NCI-H226 (cell line): Measurements from ENCODE around the gene TRAPPC14.
A peak's percentile ranks its signal among the peaks of the same experiment; 100 is the strongest.

Experiments used
- DNase-seq: peaks from one replicate; pipeline ENCODE4 v3.0.0-alpha.2; 2015

Gene TRAPPC14

GRCh38 chr7:100122067-100122466 lies 36.5 kb downstream of the TRAPPC14 start:
- DNase-seq = no peak

- DNase-seq = no peak
Measured at GRCh38 chr7:100120733-100121036, 37.8 kb downstream of the TRAPPC14 start.

DNA sequence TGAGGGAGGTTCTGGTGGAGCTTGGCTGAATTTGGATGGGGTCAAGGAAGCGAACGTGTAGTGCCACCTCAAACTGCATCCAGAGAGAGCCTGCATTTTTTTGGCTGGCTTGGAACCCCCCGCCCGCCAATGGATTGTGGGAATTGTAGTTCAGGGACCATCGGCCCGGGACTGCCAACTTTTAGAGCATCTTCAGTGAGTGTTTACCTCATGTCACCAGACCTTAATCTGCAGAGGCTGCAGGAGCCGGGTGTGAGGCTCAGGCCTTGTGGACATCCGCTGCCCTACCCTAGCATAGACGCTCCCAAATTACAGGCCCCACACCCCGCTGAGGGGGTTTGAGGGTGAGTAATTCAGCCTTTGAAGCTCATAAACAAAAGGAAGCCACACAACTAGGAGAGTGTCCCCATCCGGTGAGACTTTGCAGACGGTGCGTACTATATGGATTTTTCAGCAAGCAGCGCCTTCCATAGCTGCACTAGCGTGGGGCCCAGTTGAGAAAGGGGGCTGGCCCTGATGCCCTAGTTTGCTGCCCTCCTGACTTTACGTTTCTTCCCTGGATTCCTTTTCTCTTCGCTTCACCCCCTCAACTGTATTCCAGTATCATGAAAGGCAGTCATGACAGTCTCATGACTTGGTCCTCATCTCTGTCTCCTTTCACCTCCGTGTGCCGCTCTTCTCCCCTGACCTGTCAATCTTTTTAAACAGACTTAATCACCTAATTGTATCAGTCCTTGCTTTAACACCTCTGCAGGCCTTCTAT lies 38.4 kb downstream of the TRAPPC14 start:
- no peak for DNase-seq

DNA sequence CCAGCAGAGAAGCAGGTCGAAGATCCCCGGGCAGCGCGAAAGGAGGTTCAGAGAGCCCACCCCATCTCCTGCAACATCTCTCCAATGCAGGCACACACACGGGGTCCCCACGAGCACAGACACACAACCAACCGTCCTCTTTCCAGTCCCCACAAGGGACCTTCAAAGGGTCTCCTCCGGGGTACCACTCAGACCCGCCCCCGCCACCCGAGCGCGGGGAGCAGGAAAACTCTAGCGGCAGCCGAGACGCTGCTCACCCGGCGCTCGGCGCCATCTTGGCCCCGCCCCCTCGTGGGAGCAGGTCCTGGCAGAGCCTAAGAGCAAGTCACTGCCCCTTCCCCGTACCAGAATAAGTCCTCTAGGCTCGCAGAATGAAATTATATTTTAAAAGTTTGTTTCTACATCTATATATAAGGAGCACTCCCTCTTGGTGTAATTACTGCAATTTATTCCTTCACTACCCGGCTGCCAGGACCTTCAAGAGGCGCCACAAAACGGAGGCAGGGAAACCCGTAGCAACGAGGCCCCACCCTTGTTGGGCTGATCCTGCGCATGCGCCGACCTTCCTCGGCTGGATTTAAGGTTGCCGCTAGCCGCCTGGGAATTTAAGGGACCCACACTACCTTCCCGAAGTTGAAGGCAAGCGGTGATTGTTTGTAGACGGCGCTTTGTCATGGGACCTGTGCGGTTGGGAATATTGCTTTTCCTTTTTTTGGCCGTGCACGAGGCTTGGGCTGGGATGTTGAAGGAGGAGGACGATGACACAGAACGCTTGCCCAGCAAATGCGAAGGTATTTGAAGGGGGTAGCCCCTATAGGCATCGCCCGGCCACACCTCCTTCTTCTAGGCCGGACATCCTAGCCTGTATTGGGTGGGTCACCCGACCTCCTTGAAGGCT lies 39.2 kb downstream of the TRAPPC14 start, which contains the start of the genes CNPY4 and TAF6:
Gene CNPY4 (plus strand): TSS at position 563 of the 898 bp plus-strand sequence. CDS start 111 bp downstream, at position 674.
Gene TAF6 (minus strand): TSS at position 287 of the 898 bp plus-strand sequence. CDS start 5,149 bp downstream, outside the sequence.
- DNase-seq = peak; percentile 82

- DNase-seq = no peak
Measured at GRCh38 chr7:100118388-100119071, 40.0 kb downstream of the TRAPPC14 start.

DNA sequence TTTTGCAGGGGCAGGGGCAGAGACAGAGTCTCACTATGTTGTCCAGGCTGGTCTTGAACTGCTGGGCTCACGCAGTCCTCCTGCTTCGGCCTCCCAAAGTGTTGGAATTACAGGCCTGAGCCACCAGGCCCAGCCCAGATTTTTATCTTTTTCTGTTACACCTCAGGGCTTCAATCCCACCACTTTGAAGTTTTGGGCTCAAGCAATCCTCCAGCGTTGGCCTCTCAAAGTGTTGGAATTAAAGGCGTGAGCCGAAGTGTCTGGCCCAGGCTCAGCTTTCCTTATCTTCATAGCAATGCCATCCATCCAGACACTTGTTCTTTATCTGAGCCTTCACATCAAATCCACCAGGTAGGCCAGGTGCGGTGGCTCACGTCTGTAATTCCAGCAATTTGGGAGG lies 43.5 kb downstream of the TRAPPC14 start:
- no peak for DNase-seq

- no peak for DNase-seq
Measured at GRCh38 chr7:100111914-100112313, 46.6 kb downstream of the TRAPPC14 start.

- no peak for DNase-seq
Measured at GRCh38 chr7:100111156-100111555, 47.4 kb downstream of the TRAPPC14 start.

DNA sequence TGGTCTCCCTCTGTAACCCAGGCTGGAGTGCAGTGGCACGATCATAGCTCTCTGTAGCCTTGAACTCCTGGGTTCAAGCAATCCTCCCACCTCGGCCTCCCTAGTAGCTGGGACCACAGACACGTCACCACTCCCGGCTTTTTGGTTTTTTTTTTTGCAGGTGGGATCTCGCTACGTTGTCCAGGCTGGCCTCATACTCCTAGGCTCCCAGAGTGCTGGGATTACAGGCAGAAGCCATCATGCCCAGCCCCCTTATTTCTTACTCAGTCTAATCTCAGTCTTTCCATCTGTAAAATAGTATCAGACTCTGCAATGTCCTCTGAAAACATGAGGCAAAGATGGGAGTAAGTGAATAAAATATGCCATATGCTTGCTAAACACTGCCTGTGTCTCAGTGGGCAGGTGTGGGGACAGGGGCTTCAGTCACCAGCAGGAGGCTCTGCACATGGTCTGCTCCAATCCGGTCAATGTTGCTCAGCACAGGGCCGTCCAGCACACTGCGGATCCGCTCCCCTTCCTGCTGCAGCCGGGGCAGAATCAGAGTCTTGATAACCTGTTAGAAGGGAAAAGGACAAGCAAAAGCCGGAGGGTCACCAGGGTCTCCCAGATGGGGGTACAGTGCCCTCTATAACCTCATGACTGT lies 48.9 kb downstream of the TRAPPC14 start:
- DNase-seq = no peak

DNA sequence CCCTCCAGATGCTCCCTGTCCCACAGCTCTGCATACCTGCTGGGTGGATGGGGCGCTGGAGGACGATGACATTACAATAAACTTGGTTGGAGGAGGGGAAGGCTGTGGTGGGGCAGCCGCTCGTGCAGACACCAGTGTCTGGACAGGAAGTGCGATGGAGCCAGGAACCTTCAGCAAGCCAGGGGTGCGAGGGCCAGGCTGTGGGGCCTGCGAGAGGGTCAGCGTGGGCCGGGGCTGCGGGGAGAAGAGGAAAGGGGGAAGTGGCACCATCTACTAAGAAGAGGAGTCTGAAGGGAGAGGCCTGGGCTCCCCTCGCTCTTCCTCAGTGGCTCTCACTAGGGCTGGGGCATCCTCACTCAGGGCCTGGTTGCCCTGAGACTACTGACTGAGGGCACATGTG lies 50.6 kb downstream of the TRAPPC14 start:
- DNase-seq = no peak

DNA sequence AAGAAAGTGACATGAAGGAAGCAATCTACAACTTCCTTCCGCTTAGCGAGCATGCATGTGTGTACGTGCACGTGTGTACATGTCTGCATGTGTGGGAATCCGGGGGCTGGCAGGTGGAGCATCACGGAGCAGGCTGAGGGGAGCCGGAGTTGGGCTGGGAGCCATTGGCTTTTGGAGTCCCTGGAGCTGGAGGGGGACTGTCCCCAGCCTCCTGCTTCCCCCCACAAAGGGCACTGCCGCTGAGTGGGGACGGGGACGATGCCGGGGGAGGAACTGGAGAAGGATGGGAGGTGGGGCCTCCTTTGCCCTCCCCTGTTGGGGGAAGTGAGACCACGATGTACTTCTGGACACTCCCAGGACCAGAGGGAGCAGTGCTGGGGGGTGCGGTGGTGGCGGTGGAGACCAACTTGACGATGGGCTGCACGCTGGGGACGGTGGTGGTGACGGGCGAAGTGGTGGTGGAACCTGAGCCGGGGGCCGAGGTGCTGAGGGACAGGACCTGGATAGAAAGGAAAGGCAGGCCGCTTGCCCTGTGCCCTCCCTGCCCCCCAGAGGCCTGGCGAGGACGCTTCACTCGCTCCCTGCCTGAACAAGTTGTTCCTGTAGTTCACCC lies 51.3 kb downstream of the TRAPPC14 start:
- no peak for DNase-seq

DNA sequence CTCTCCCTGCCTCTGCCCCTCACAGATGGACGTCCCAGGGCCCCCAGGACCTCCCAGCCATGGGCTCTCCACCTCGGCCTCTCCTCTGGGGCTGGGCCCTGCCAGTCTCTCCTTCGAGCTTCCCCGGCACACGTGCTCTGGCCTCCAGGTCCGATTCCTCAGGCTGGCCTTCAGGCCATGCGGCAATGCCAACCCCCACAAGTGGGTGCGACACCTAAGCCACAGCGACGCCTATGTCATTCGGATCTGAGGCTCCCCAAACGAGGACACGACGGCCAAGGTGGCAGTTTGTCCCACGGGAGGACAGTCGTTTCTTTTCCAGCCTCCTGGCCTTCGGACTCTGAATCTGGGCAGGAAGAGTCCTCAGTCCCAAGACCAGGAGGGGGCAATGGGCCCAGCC lies 51.9 kb downstream of the TRAPPC14 start:
- no peak for DNase-seq

DNA sequence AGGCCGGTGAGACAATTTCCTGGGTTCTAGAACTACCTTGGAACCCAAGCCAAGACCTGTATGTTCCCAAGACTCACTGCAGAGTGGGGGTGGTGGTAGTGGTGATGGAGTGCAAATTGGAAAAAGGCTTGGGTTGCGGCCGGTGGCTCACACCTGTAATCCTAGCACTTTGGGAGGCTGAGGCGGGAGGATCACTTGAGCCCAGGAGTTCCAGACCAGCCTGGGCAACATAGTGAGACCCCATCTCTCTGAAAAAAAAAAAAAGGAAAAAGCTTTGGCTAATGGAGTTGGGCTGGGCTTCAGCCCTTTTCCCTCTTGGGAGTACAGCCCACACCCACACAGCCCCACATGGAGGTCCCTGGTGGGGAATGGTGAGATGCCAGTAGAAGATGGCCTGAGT lies 53.0 kb downstream of the TRAPPC14 start:
- DNase-seq = no peak
